AG09309 (cell line): ENCODE measurements around the gene TMEM236.

Experiments used
- DNase-seq: peaks from one replicate; pipeline ENCODE4 v3.0.0-alpha.2; 2010; ENCODE audit warnings: low read depth
- H3K4me3 ChIP-seq: 2 replicates; pipeline ENCODE4 v1.5.1; 2011; ENCODE audit warnings: mild to moderate bottlenecking, low read depth, low read length, moderate library complexity; ENCODE audit not compliant: control insufficient read depth
- CTCF ChIP-seq: IDR thresholded peaks from 2 replicates; pipeline ENCODE4 v1.5.1; 2011; ENCODE audit warnings: mild to moderate bottlenecking, low read depth, low read length, inconsistent platforms; ENCODE audit not compliant: insufficient read depth, control insufficient read depth; ENCODE audit errors: missing control alignments

TMEM236 gene

GRCh38 chr10:17801507-17801906 is 49.5 kb downstream of the TMEM236 start:
- DNase-seq: no peak
- TF ChIP-seq CTCF: peak; percentile 5
- no peak overlapping the region for H3K4me3 ChIP-seq

GRCh38 chr10:17802350-17802749 is 50.3 kb downstream of the TMEM236 start:
- TF ChIP-seq CTCF: no peak
- H3K4me3 ChIP-seq: no peak overlapping the region
- DNase-seq: no peak

GRCh38 chr10:17802976-17803375 is 51.0 kb downstream of the TMEM236 start:
- no peak for DNase-seq
- H3K4me3 ChIP-seq: no peak overlapping the region
- no peak for TF ChIP-seq CTCF

- no peak for TF ChIP-seq CTCF
- no peak overlapping the region for H3K4me3 ChIP-seq
- DNase-seq: no peak
Measured at GRCh38 chr10:17805330-17805729, 53.3 kb downstream of the TMEM236 start.

GRCh38 chr10:17805921-17806577 is 54.0 kb downstream of the TMEM236 start:
- TF ChIP-seq CTCF: no peak
- DNase-seq: no peak
- H3K4me3 ChIP-seq: no peak overlapping the region

GRCh38 chr10:17808971-17809841 is 57.2 kb downstream of the TMEM236 start, which contains the start of gene MRC1:
Gene MRC1, plus strand, starts transcription at chr10:17809348. Its CDS starts 118 bp downstream, at chr10:17809466.
- DNase-seq: no peak
- H3K4me3 ChIP-seq: no peak within 1 kb of the TSS
- TF ChIP-seq CTCF: no peak
